ENCODE measurements around the gene SLC28A1.

DNA sequence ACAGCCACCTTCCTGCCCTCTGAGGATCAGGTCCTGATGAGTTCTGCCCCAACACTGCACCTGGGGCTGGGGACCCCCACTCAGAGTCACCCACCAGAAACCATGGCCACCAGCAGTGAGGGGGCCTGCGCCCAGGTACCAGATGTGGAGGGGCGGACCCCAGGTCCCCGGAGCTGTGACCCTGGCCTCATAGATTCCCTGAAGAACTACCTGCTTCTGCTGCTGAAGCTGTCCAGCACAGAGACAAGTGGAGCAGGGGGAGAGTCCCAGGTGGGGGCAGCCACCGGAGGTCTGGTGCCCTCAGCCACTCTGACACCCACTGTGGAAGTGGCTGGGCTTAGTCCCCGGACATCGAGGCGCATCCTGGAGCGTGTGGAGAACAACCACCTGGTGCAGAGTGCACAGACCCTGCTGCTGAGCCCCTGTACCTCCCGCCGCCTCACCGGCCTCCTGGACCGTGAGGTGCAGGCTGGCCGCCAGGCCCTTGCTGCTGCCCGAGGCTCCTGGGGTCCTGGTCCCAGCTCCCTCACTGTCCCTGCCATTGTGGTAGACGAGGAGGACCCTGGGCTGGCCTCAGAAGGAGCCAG, 27.0 kb upstream of the SLC28A1 start:
- TF ChIP-seq CTCF (IDR thresholded peaks at IDR 0.05; ENCODE audit: low read depth, low read length, missing input control), result no peak
- no peak for TF ChIP-seq JUND (IDR thresholded peaks at IDR 0.05)
- no peak for TF ChIP-seq RAD21 (IDR thresholded peaks at IDR 0.05)
- TF ChIP-seq RXRA (IDR thresholded peaks at IDR 0.05), result no peak
- TF ChIP-seq YY1 (IDR thresholded peaks at IDR 0.05), result no peak
- TF ChIP-seq GABPA (IDR thresholded peaks at IDR 0.05 in 1 of 2, conservative IDR thresholded peaks at IDR 0.05 in 1 of 2), result no peak
- no peak for TF ChIP-seq SP1 (IDR thresholded peaks at IDR 0.05)
- TF ChIP-seq, protein P1, sequence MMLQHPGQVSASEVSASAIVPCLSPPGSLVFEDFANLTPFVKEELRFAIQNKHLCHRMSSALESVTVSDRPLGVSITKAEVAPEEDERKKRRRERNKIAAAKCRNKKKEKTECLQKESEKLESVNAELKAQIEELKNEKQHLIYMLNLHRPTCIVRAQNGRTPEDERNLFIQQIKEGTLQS (IDR thresholded peaks at IDR 0.05), result no peak
- TF ChIP-seq REST (IDR thresholded peaks at IDR 0.05), result no peak
- TF ChIP-seq, protein P2, sequence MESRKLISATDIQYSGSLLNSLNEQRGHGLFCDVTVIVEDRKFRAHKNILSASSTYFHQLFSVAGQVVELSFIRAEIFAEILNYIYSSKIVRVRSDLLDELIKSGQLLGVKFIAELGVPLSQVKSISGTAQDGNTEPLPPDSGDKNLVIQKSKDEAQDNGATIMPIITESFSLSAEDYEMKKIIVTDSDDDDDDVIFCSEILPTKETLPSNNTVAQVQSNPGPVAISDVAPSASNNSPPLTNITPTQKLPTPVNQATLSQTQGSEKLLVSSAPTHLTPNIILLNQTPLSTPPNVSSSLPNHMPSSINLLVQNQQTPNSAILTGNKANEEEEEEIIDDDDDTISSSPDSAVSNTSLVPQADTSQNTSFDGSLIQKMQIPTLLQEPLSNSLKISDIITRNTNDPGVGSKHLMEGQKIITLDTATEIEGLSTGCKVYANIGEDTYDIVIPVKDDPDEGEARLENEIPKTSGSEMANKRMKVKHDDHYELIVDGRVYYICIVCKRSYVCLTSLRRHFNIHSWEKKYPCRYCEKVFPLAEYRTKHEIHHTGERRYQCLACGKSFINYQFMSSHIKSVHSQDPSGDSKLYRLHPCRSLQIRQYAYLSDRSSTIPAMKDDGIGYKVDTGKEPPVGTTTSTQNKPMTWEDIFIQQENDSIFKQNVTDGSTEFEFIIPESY (IDR thresholded peaks at IDR 0.05), result no peak
- TF ChIP-seq, protein P3, sequence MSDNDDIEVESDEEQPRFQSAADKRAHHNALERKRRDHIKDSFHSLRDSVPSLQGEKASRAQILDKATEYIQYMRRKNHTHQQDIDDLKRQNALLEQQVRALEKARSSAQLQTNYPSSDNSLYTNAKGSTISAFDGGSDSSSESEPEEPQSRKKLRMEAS (IDR thresholded peaks at IDR 0.05), result no peak
- TF ChIP-seq FOXA2 (IDR thresholded peaks at IDR 0.05), result no peak
- TF ChIP-seq TAF1 (conservative IDR thresholded peaks at IDR 0.05), result no peak
